22Rv1 (cell line): ENCODE data around the gene GLS2.

ENCODE experiments used
- CTCF ChIP-seq: fragments of 450-650 bp; IDR thresholded peaks from 2 replicates; pipeline ENCODE4 v1.5.1; 2017; ENCODE audit warnings: mild to moderate bottlenecking
- ZFX ChIP-seq: fragments of 450-650 bp; IDR thresholded peaks from 2 replicates; pipeline ENCODE4 v1.6.1; 2017; ENCODE audit warnings: antibody characterized with exemption, borderline replicate concordance

- TF ChIP-seq CTCF (no peak), ZFX (no peak)
Observed at GRCh38 chr12:56529656-56530055, 41.7 kb upstream of the GLS2 start.
